H1 (cell line): ENCODE data around the gene FAIM2. TPM values are rescaled to one million over a fixed set of nuclear protein-coding genes. Genes with fewer than 3 reads are reported as not detected.

Experiments used
- CBX8 ChIP-seq: fragments of 300-800, 300-1000 bp; sonication (generic); IDR thresholded peaks from 2 replicates; pipeline ENCODE4 v1.7.1; 2016; ENCODE audit warnings: low read depth, low read length, borderline replicate concordance
- NRF1 ChIP-seq: IDR thresholded peaks from 2 replicates; pipeline ENCODE4 v1.6.1; 2011; ENCODE audit warnings: mild to moderate bottlenecking, low read depth, low read length, improper control_type of control experiment
- POLR2AphosphoS5 ChIP-seq: IDR thresholded peaks from 2 replicates; pipeline ENCODE4 v1.6.1; 2011; ENCODE audit warnings: low read depth, low read length
- SIN3A ChIP-seq, 2 experiments: IDR thresholded peaks in 1 of 2; conservative IDR thresholded peaks in 1 of 2; 2 replicates each; pipeline ENCODE4 v1.6.1; 2011 to 2012; ENCODE audit warnings: low read length in 2 of 2, improper control_type of control experiment in 1 of 2, low read depth in 1 of 2, mild to moderate bottlenecking in 1 of 2
- SIRT6 ChIP-seq: IDR thresholded peaks from one replicate; pipeline ENCODE4 v1.7.1; 2012; ENCODE audit warnings: low read length, inconsistent platforms
- SP1 ChIP-seq: IDR thresholded peaks from 2 replicates; pipeline ENCODE4 v1.6.1; 2011; ENCODE audit warnings: low read depth, low read length
- polyA plus RNA-seq, 7 experiments: library from polyadenylated mRNA; depleted of rRNA in 3 of 7; stranded (reverse) in 5 of 7; unstranded in 2 of 7; fragments of >200 nt in 5 of 7; fragments of 200-250 nt in 2 of 7; gene quantifications; 1 replicate in 5 of 7; 2 replicates in 1 of 7; 4 replicates in 1 of 7; pipeline versions ENCODE4 v1.2.1 to v1.2.3, GENCODE V29; 2011 to 2013; ENCODE audit warnings: missing spikeins in 2 of 7, mixed read lengths in 2 of 7
- total RNA-seq: library from RNA; stranded (reverse); fragmentation: NEBNext Ultra II Directional; extraction: Animal tissue kit (Norgen Biotek cat#: 25700); gene quantifications from 2 replicates; pipeline ENCODE4 v1.2.1, GENCODE V29; 2021
- TF ChIP-seq, protein P1 (sequence below): IDR thresholded peaks from 2 replicates; pipeline ENCODE4 v1.6.1; 2012; ENCODE audit warnings: inconsistent platforms

The FAIM2 gene
- total and polyA plus RNA-seq, 2 of the 8 experiments (the other 6 are each of a cell fraction or from before 2014, with no cell fraction given): 0.89 to 1.3 TPM

DNA sequence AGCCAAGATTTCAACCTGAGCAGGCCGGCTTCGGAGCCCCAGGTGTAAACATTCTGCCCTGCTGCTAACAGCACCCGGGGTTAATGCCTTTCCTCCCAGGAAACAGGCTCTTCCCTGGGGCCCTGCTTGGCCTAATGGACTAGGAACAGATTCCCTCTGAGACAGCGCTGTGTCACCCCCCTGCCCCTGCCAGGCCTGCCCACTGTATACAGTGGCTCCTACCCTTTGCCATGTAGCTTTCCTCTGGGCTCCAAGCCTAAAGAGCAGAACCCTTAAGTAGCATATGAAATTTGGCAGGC is 32.5 kb downstream of the FAIM2 start (continued):
- TF ChIP-seq CBX8 (no peak), POLR2AphosphoS5 (no peak), SIRT6 (no peak), NRF1 (no peak), SP1 (no peak), SIN3A (conservative IDR thresholded peaks at IDR 0.05 in 1 of 2, IDR thresholded peaks at IDR 0.05 in 1 of 2; ENCODE audit: low read depth in 1 of 2, low read length in 2 of 2) (no peak)
- TF ChIP-seq, protein P1, sequence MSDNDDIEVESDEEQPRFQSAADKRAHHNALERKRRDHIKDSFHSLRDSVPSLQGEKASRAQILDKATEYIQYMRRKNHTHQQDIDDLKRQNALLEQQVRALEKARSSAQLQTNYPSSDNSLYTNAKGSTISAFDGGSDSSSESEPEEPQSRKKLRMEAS: no peak
- TF ChIP-seq, all 59 proteins: peak for 0
